ENCODE measurements around the gene VPS18.

DNA sequence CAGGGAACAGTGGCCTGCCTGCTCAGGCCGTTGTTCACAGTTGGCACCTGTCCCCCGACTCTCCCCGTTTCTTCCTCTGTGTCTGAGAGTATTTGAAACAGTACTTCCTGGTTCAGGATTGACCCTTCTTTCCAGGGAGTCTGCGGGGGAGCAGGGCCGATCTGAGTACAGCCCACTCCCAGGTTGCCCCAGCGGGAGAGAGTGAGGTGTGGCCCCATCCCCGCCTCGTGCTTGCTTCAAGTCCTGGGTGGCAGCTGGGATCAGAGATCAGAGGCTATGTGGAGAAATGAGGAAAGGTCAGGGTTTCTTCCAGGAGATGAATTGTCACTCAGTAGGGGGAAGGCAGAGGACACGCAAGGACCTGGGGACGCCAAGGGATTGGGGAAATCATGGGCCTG lies 28.4 kb downstream of the VPS18 start:
- TF ChIP-seq, protein P1, sequence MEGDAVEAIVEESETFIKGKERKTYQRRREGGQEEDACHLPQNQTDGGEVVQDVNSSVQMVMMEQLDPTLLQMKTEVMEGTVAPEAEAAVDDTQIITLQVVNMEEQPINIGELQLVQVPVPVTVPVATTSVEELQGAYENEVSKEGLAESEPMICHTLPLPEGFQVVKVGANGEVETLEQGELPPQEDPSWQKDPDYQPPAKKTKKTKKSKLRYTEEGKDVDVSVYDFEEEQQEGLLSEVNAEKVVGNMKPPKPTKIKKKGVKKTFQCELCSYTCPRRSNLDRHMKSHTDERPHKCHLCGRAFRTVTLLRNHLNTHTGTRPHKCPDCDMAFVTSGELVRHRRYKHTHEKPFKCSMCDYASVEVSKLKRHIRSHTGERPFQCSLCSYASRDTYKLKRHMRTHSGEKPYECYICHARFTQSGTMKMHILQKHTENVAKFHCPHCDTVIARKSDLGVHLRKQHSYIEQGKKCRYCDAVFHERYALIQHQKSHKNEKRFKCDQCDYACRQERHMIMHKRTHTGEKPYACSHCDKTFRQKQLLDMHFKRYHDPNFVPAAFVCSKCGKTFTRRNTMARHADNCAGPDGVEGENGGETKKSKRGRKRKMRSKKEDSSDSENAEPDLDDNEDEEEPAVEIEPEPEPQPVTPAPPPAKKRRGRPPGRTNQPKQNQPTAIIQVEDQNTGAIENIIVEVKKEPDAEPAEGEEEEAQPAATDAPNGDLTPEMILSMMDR (conservative IDR thresholded peaks at IDR 0.05; ENCODE audit: low read depth, low read length), result no peak
- TF ChIP-seq EZH2 (IDR thresholded peaks at IDR 0.05; ENCODE audit: borderline replicate concordance, low read depth, low read length, poor library complexity, severe bottlenecking), result no peak

Data from A673 (cell line).